ENCODE measurements around the gene CDC42BPB.

CDC42BPB gene

GRCh38 chr14:102892651-102893050, 164.7 kb downstream of the CDC42BPB start:
- DNase-seq: no peak

GRCh38 chr14:102891556-102891955, 165.8 kb downstream of the CDC42BPB start:
- DNase-seq: no peak

- DNase-seq: no peak
Measured at GRCh38 chr14:102891111-102891510, 166.2 kb downstream of the CDC42BPB start.

GRCh38 chr14:102889615-102890014, 167.7 kb downstream of the CDC42BPB start:
- no peak for DNase-seq

- DNase-seq: no peak
Measured at GRCh38 chr14:102888748-102889147, 168.6 kb downstream of the CDC42BPB start.

GRCh38 chr14:102885737-102886447, 171.5 kb downstream of the CDC42BPB start:
- no peak for DNase-seq

GRCh38 chr14:102883554-102883953, 173.8 kb downstream of the CDC42BPB start:
- DNase-seq: no peak

GRCh38 chr14:102883089-102883541, 174.2 kb downstream of the CDC42BPB start:
- DNase-seq: no peak

Data from activated T-cell treated with anti-CD3 and anti-CD28 coated beads, Interleukin-2, amount 50 U/mL, for 1 hour (primary cell).